ENCODE measurements around the gene DTX3L.

Gene DTX3L

GRCh38 chr3:122606330-122606729 lies 42.2 kb downstream of the DTX3L start:
- no peak for DNase-seq (ENCODE audit: low spot score)

GRCh38 chr3:122608916-122609315 lies 44.8 kb downstream of the DTX3L start:
- no peak for DNase-seq (ENCODE audit: low spot score)

- peak; percentile 81 for DNase-seq (ENCODE audit: low spot score)
Measured at GRCh38 chr3:122609798-122610559, 45.8 kb downstream of the DTX3L start.

GRCh38 chr3:122612696-122613095 lies 48.6 kb downstream of the DTX3L start:
- DNase-seq (ENCODE audit: low spot score) = no peak

- no peak for DNase-seq (ENCODE audit: low spot score)
Measured at GRCh38 chr3:122615303-122615702, 51.2 kb downstream of the DTX3L start.

- DNase-seq (ENCODE audit: low spot score) = no peak
Measured at GRCh38 chr3:122618614-122619013, 54.5 kb downstream of the DTX3L start.

GRCh38 chr3:122619040-122619439 lies 54.9 kb downstream of the DTX3L start:
- DNase-seq (ENCODE audit: low spot score) = no peak

GRCh38 chr3:122620399-122620798 lies 56.3 kb downstream of the DTX3L start:
- no peak for DNase-seq (ENCODE audit: low spot score)

GRCh38 chr3:122621112-122621511 lies 57.0 kb downstream of the DTX3L start:
- DNase-seq (ENCODE audit: low spot score) = no peak

- no peak for DNase-seq (ENCODE audit: low spot score)
Measured at GRCh38 chr3:122623031-122623829, 59.1 kb downstream of the DTX3L start.
